ENCODE data around the gene PINLYP. TPM values are rescaled to one million over a fixed set of nuclear protein-coding genes. Genes with fewer than 3 reads are reported as not detected.
"Not testable (repeated sequence)": the region's sequence is repeated elsewhere in the genome, so short reads cannot be mapped to it uniquely, and the experiment has no call there.

Gene PINLYP
- total RNA-seq, 1 donor from 2014 or later: 0.88 TPM

DNA sequence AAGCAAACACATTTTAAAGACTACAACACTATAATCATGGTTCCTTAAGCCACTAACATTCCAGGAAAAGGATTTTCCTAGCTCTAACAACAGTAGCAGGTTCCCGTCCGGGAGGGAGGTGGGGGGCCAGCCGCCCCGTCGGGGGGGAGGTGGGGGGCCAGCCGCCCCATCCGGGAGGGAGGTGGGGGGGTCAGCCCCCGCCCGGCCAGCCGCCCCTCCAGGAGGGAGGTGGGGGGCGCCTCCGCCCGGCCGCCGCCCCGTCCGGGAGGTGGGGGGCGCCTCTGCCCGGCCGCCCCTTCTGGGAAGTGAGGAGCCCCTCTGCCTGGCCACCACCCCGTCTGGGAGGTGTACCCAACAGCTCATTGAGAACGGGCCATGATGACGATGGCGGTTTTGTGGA is 27.7 kb upstream of the PINLYP start:
- DNase-seq (ENCODE audit: low spot score); ATAC-seq: not testable (repeated sequence)

GRCh38 chr19:43548706-43549105 is 26.9 kb upstream of the PINLYP start:
- ATAC-seq: no peak
- no peak for DNase-seq (ENCODE audit: low spot score)

GRCh38 chr19:43551399-43552197 is 24.0 kb upstream of the PINLYP start:
- ATAC-seq (no peak), DNase-seq (ENCODE audit: low spot score) (no peak)

DNA sequence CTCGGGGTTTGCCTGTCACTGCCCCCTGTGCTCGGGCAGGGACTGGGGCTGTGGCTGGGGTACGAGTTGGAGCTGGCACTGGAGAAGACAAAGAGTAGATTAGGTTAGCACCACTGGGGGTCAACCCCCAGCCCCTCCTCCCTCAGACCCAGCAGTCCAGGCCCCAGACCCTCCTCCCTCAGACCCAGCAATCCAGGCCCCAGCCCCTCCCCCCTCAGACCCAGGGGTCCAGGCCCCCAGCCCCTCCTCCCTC is 23.5 kb upstream of the PINLYP start:
- DNase-seq (ENCODE audit: low spot score) (no peak), ATAC-seq (no peak)

GRCh38 chr19:43552616-43553015 is 23.0 kb upstream of the PINLYP start:
- DNase-seq (ENCODE audit: low spot score) (no peak), ATAC-seq (no peak)

- DNase-seq (ENCODE audit: low spot score) (no peak), ATAC-seq (no peak)
These were observed 21.9 kb upstream of the PINLYP start for GRCh38 chr19:43553656-43554055.

DNA sequence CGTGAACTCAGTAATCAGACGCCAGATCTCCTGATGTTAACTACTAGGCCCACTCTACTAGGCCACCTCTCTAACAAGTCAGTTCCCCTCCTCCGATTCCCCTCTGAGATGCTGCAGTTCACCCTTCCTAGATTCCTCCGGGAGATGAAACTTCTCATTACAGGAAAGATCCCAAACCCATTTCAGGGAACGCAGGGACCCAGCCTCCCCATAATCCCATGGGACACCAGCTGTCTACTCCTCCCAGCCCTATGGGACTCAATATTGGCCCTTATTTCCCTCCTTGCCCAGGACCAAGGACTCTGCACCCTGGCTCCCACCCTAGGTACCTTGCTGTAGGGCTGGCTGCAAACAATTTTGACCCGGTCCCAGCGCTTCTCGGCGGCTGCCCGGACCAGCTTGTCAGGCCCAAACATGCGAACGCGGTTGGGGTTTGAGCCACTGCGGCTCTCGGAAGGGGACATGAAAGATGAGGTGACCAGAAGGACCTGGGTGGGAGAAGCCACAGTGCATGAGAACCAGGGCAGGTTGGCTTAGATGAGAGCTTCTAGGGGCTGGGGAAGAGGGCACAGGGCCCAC is 21.2 kb upstream of the PINLYP start:
- ATAC-seq (no peak), DNase-seq (ENCODE audit: low spot score) (no peak)

DNA sequence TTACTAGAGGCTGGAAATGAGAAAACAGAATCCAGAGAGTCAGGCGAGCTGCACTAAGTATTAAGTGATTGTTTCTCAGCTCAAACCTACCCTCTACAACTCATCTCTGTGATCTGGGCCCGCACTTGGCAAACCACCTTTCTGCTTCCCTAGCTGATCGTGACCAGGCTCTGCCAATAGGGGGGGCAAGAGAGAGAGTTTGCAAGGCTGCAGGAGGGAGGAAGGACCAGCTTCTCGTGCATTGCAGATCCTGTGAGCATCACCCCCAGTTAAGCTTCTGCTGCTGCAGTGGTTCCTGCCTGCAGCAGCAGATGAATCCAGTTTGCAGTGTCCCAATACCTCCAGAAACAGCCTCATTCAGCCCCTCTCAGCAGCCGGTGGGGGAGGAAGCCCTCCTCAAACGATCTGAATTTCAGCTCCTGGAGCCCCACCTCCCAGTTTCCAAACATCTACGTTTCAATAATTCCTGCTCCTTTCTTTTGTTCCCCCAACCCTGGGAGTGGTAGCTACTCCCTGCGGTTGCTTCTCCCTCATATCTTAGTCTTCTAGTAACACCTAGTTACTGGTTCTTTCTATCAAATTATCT is 20.3 kb upstream of the PINLYP start:
- DNase-seq (ENCODE audit: low spot score) (peak; percentile 69), ATAC-seq (peak; percentile 98)

GRCh38 chr19:43560687-43561086 is 14.9 kb upstream of the PINLYP start:
- ATAC-seq (peak; percentile 32), DNase-seq (ENCODE audit: low spot score) (no peak)

- ATAC-seq: no peak
- DNase-seq (ENCODE audit: low spot score): no peak
These were observed 14.2 kb upstream of the PINLYP start for GRCh38 chr19:43561139-43561970.

GRCh38 chr19:43562226-43562697 is 13.3 kb upstream of the PINLYP start:
- DNase-seq (ENCODE audit: low spot score) (no peak), ATAC-seq (no peak)

- DNase-seq (ENCODE audit: low spot score) (peak; percentile 55), ATAC-seq (peak; percentile 40)
These were observed 12.8 kb upstream of the PINLYP start for GRCh38 chr19:43562698-43563241.

GRCh38 chr19:43563816-43564457 is 11.7 kb upstream of the PINLYP start:
- no peak for ATAC-seq
- DNase-seq (ENCODE audit: low spot score): no peak

DNA sequence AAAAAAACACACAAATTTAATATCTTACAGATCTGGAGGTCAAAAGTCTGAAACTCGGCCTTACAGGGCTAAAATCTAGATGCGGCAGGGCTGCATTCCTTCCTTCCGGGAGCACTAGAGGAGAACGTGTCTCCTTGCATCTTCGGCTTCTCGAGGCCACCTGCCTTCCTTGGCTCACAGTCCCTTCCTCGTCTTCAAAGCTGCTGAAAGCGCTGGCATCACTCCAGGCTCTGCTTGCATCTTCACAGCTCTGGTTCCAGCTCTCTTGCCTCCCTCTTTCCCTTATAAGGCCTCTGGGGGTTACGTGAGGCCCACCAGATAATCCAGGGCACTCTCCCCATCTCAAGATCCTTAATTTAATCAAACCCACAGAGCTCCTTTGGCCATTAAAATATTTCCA is 10.8 kb upstream of the PINLYP start:
- DNase-seq (ENCODE audit: low spot score) (no peak), ATAC-seq (no peak)

- ATAC-seq (no peak), DNase-seq (ENCODE audit: low spot score) (no peak)
These were observed 5.9 kb upstream of the PINLYP start for GRCh38 chr19:43569657-43570056.

GRCh38 chr19:43570174-43570791 is 5.3 kb upstream of the PINLYP start:
- ATAC-seq: no peak

DNA sequence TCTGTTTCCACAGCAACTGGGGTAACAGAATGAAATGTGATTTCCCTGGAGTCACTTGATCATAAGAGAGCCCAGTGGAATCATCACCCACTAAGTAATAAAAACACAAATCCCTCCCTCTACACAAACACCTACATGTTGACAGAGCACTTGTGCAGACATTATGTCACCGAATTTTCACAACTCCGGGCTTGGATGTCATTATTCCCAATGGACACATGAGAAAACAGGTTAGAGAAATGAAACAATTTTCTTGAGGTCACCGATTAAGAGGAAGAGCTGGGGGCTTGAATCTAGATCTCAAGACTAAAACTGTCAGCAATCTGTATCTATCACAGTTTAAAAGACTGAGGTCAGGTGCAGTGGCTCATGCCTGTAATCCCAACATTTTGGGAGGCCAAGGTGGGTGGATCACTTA is 3.4 kb upstream of the PINLYP start:
- ATAC-seq: no peak
- no peak for DNase-seq (ENCODE audit: low spot score)

More at GRCh38 chr19:43570174-43570791, 5.3 kb upstream of the PINLYP start:
- DNase-seq (ENCODE audit: low spot score): no peak

- DNase-seq (ENCODE audit: low spot score) (no peak), ATAC-seq (no peak)
These were observed 1.0 kb upstream of the PINLYP start for GRCh38 chr19:43574424-43575155.

Measured in left lobe of liver (tissue), 2 donors.